ENCODE results near the gene CNOT8.

CNOT8 gene

GRCh38 chr5:154837009-154837901, 21.2 kb upstream of the CNOT8 start:
- TF ChIP-seq, protein P1, sequence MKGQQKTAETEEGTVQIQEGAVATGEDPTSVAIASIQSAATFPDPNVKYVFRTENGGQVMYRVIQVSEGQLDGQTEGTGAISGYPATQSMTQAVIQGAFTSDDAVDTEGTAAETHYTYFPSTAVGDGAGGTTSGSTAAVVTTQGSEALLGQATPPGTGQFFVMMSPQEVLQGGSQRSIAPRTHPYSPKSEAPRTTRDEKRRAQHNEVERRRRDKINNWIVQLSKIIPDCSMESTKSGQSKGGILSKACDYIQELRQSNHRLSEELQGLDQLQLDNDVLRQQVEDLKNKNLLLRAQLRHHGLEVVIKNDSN (IDR thresholded peaks at IDR 0.05) = no peak
- no peak for TF ChIP-seq MAX (IDR thresholded peaks at IDR 0.05)
- TF ChIP-seq RAD21 (IDR thresholded peaks at IDR 0.05; ENCODE audit: low read depth) = no peak
- TF ChIP-seq CREB1 (IDR thresholded peaks at IDR 0.05; ENCODE audit: low read depth) = no peak
- no peak for TF ChIP-seq ZBTB7A (IDR thresholded peaks at IDR 0.05; ENCODE audit: low read depth)
- no peak for TF ChIP-seq TEAD4 (IDR thresholded peaks at IDR 0.05)
- no peak for TF ChIP-seq YY1 (IDR thresholded peaks at IDR 0.05; ENCODE audit: low read depth)
- no peak for TF ChIP-seq REST (IDR thresholded peaks at IDR 0.05; ENCODE audit: low read depth)
- TF ChIP-seq EP300 (IDR thresholded peaks at IDR 0.05; ENCODE audit: borderline replicate concordance) = no peak
- TF ChIP-seq EGR1 (IDR thresholded peaks at IDR 0.05) = no peak
- no peak for TF ChIP-seq CEBPB (IDR thresholded peaks at IDR 0.05)
- TF ChIP-seq NFIC (IDR thresholded peaks at IDR 0.05) = no peak
- no peak for TF ChIP-seq FOXM1 (IDR thresholded peaks at IDR 0.05; ENCODE audit: borderline replicate concordance, low read depth)
- no peak for TF ChIP-seq TCF12 (IDR thresholded peaks at IDR 0.05; ENCODE audit: low read depth)
- TF ChIP-seq TAF1 (IDR thresholded peaks at IDR 0.05; ENCODE audit: low read depth) = no peak

DNA sequence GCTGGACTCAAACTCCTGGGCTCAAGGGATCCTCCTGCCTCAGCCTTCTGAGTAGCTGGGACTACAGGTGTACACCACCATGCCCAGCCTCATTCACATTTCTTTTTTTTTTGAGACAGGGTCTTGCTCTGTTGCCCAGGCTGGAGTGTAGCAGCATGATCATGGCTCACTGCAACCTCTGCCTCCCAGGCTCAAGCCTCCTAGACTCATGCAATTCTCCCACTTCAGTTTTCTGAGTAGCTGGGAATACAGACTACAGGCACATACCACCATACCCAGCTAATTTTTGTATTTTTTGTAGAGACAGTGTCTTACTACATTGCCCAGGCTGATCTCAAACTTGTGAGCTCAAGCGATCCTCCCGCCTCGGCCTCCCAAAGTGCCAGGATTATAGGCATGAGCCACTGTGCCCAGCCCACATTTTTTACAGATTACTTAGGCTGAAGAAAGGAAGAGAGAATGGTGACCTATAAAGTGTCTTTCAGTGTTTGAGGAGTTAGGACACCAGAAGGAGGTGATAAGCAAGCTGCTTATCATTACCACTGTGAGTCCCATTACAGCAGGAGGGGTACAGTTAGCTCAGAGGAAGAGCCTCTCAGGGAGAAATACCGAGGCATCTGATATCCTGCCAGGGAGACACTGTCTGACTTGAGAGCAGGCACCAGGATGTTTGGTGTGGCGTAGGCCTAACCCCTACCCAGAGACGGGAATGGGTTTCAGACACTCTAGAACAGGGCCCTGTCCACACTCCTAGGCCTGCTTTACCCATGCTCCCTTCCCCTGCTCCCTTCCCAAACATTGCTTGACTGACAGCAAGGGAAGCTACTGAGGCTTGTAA, 17.8 kb upstream of the CNOT8 start:
- TF ChIP-seq YY1 (IDR thresholded peaks at IDR 0.05; ENCODE audit: low read depth) (no peak), CREB1 (IDR thresholded peaks at IDR 0.05; ENCODE audit: low read depth) (no peak)

DNA sequence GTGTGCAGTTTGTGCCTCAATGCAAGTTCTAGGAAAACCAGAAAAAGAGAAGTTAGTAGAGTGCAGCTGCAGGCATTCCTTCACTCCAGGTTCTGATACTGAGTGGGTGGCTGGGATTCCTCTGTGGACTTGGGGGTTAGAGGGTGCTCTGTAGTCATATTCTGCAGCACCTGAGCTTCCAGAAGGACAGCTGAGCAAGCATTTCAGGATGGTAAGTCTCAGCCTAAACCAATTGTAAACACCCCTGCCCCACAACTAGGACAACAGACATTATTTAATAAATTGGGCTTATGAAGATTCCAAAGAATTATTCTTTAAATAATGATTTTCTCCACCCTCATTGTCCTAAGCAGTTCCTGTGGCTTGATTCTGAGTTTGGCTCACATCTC, 17.2 kb upstream of the CNOT8 start:
- TF ChIP-seq TAF1 (IDR thresholded peaks at IDR 0.05; ENCODE audit: low read depth) (no peak), TCF12 (IDR thresholded peaks at IDR 0.05; ENCODE audit: low read depth) (no peak), YY1 (IDR thresholded peaks at IDR 0.05; ENCODE audit: low read depth) (no peak), CREB1 (IDR thresholded peaks at IDR 0.05; ENCODE audit: low read depth) (no peak), FOXM1 (IDR thresholded peaks at IDR 0.05; ENCODE audit: borderline replicate concordance, low read depth) (no peak), MAX (IDR thresholded peaks at IDR 0.05) (no peak), REST (IDR thresholded peaks at IDR 0.05; ENCODE audit: low read depth) (no peak), ZBTB7A (IDR thresholded peaks at IDR 0.05; ENCODE audit: low read depth) (no peak), TEAD4 (IDR thresholded peaks at IDR 0.05) (no peak), RAD21 (IDR thresholded peaks at IDR 0.05; ENCODE audit: low read depth) (no peak), CEBPB (IDR thresholded peaks at IDR 0.05) (no peak), EP300 (IDR thresholded peaks at IDR 0.05; ENCODE audit: borderline replicate concordance) (no peak), EGR1 (IDR thresholded peaks at IDR 0.05) (no peak), NFIC (IDR thresholded peaks at IDR 0.05) (no peak)
- TF ChIP-seq, protein P1 (IDR thresholded peaks at IDR 0.05) = no peak

DNA sequence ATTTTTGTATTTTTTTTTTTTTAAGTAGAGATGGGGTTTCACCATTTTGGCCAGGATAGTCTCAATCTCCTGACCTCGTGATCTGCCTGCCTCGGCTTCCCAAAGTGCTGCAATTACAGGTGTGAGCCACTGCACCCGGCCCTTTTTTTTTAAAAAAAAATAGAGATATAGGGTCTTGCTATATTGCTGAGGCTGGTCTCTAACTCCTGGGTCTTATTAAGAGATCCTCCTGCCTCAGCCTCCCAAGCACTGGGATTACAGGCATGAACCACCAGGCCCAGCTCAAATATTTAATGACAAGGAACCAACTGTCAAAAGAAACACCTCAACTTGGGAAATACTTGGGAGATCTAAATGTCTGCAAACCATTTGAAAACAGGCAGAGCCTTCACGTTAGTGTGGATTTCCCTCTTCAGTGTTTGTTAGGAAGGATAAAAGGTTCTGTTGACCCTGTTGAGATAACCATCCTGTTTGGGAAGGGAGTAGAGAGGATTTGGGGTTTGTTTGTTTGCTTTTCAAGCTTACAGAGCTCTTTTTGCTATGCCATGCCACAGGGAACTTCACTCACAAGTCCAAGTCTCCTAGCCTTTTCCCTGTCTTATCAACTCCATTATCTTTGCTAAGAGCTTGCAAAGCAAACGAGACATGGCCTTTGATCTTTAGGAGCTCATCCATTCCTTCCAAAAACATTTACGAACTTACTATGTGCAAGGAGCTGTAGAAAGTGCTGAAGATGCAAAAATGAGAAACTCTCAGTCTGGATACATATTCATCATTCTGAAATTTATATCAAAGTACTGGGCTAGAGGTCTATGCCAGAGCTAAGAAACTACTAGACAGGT, 15.5 kb upstream of the CNOT8 start:
- no peak for TF ChIP-seq TEAD4 (IDR thresholded peaks at IDR 0.05)
- no peak for TF ChIP-seq TAF1 (IDR thresholded peaks at IDR 0.05; ENCODE audit: low read depth)
- no peak for TF ChIP-seq EP300 (IDR thresholded peaks at IDR 0.05; ENCODE audit: borderline replicate concordance)
- TF ChIP-seq, protein P1 (IDR thresholded peaks at IDR 0.05) = no peak
- no peak for TF ChIP-seq ZBTB7A (IDR thresholded peaks at IDR 0.05; ENCODE audit: low read depth)
- no peak for TF ChIP-seq CREB1 (IDR thresholded peaks at IDR 0.05; ENCODE audit: low read depth)
- TF ChIP-seq NFIC (IDR thresholded peaks at IDR 0.05) = no peak
- no peak for TF ChIP-seq MAX (IDR thresholded peaks at IDR 0.05)
- no peak for TF ChIP-seq FOXM1 (IDR thresholded peaks at IDR 0.05; ENCODE audit: borderline replicate concordance, low read depth)
- no peak for TF ChIP-seq CEBPB (IDR thresholded peaks at IDR 0.05)
- TF ChIP-seq EGR1 (IDR thresholded peaks at IDR 0.05) = no peak
